Measurements from ENCODE around the gene PTPN1. TPM values are rescaled to one million over a fixed set of nuclear protein-coding genes. Genes with fewer than 3 reads are reported as not detected.
A peak's percentile ranks its signal among the peaks of the same experiment; 100 is the strongest.

The PTPN1 gene
- total and polyA plus RNA-seq, 10 of the 15 experiments (the other 5 are each of a cell fraction or from before 2014, with no cell fraction given) = 15.9 to 74.7 (median 43.9) TPM

DNA sequence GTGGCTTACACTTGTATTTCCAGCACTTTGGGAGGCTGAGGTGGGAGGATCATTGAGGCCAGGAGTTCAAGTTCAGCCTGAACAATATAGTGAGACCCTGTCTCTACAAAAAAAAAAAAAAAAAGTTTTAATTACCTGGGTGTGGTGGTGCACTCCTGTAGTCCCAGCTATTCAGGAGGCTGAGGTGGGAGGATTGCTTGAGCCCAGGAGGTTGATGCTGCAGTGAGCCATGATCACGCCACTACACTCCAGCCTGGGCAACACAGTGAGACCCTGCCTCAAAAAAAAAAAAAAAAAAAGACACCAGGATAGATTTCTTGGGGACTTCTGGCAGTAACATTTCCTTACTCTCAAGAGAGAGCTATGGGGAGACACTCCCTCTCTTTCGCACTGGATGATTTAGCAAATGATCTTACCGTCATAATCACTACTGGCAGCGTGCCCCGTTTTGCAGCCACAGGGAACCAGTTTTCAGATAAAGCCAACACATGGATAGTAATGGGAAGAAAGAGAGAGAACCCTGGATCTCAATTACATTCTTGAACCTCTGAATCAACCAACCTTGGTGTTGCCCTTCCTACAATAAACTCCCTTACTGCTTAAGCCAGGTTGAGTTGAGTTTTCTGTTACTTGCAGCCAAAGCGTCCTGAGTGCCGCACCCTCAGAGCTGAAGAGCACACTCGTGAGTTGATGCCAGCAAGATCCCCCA lies 18.1 kb upstream of the PTPN1 start:
- Histone ChIP-seq H3K4me2 (ENCODE audit: control insufficient read depth, insufficient read depth) (no peak overlapping the region), H3K9ac (ENCODE audit: control insufficient read depth, insufficient read depth, low read length) (no peak overlapping the region), H3K27me3 (replicated peaks in 1 of 2; ENCODE audit: control insufficient read depth in 2 of 2, insufficient read depth in 2 of 2, low read length in 1 of 2) (no peaks in the 10 kb centered on the region), H3K27ac (ENCODE audit: control insufficient read depth, insufficient read depth) (no peak overlapping the region), H3K9me3 (replicated peaks; ENCODE audit: control insufficient read depth, insufficient read depth, low read length) (no peaks in the 10 kb centered on the region), H3K79me2 (ENCODE audit: control insufficient read depth, insufficient read depth, low read length) (no peaks in the 10 kb centered on the region), H3K4me3 (no peak overlapping the region), H3K4me1 (ENCODE audit: control insufficient read depth, insufficient read depth, low read length) (peaks cover 36% of the 10 kb centered on the region), H2AFZ (ENCODE audit: control insufficient read depth, low read depth, low read length) (no peak overlapping the region), H3K36me3 (ENCODE audit: control insufficient read depth in 2 of 2, insufficient read depth in 2 of 2, low read length in 1 of 2) (no peaks in the 10 kb centered on the region), H4K20me1 (ENCODE audit: control insufficient read depth, insufficient read depth) (no peaks in the 10 kb centered on the region)
- intact Hi-C loops (cut with micrococcal nuclease; ENCODE audit: unreplicated experiment) = no loop called here
- no TSS peak for BruUV-seq (replicated peaks)
- DNase-seq (ENCODE audit: low read depth, low spot score) (no peak), ATAC-seq (no peak), FAIRE-seq (no peak)
- ChIA-PET RAD21 (ENCODE audit: unreplicated experiment) (interaction anchor here (0.6 to 1.4 kb wide), 4 partner anchors 8 to 303 kb away, joined by 3 to 5 read pairs (median 4); no protein-coding TSS in a partner anchor), CTCF (interaction anchor here (0.8 to 1.5 kb wide), 2 partner anchors 21 to 95 kb away, joined by 3 to 5 read pairs; no protein-coding TSS in a partner anchor), POLR2A (interaction anchor here (1.6 kb wide), 1 partner anchor 11 kb away, joined by 4 read pairs; no protein-coding TSS in a partner anchor), SMC1A (ENCODE audit: uncharacterized antibody, unreplicated experiment) (interaction anchor here (1.7 to 95.1 kb wide), 2 partner anchors 9 to 54 kb away, joined by 7 to 2799 read pairs; partner anchors contain the start of gene PTPN1)
- in situ Hi-C loops (cut with MboI) = no loop called here
- 89% methylated on average over 8 of the region's 8 CpGs for WGBS (ENCODE audit: insufficient coverage, insufficient replicate concordance, low lambda C conversion rate, missing lambda C conversion rate)
- TF ChIP-seq POU2F2 (IDR thresholded peaks at IDR 0.05; ENCODE audit: borderline replicate concordance, low read depth, low read length) = no peak

DNA sequence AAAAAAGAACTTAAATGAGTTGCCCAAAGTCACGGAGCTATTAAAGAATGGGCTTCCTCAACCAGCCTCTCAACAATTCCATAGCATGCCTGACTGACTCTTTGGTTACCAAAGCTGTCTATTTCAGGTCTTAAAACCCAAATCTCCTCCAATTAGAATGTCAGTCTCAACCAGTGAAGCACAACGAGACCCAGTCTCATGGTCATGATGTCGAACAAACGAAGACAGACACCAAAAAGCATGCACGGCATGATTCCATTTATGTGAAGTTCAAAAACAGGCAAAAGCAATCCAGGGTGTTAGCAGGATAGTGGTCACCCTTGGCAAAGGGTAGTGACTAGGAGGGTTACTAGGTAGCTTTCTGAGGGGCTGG lies 16.3 kb upstream of the PTPN1 start:
- H2AFZ ChIP-seq (ENCODE audit: control insufficient read depth, low read depth, low read length) = peak overlapping the region; percentile 15; the same call in 1 of the 2 replicates
- no TSS peak for BruUV-seq (replicated peaks)
- ChIA-PET RAD21 (ENCODE audit: unreplicated experiment) (interaction anchor here (0.7 to 1.3 kb wide), 3 partner anchors 9 to 16 kb away, joined by 3 to 4 read pairs (median 4); partner anchors contain the start of gene PTPN1), SMC1A (ENCODE audit: uncharacterized antibody, unreplicated experiment) (interaction anchor here (1.0 to 95.1 kb wide), 3 partner anchors 10 to 52 kb away, joined by 3 to 2799 read pairs (median 4); partner anchors contain the start of gene PTPN1), POLR2A (interaction anchor here (0.7 to 1.0 kb wide), 5 partner anchors 13 to 29 kb away, joined by 3 to 8 read pairs (median 3); no protein-coding TSS in a partner anchor), CTCF (interaction anchor here (0.7 to 1.0 kb wide), 3 partner anchors 10 to 96 kb away, joined by 3 to 5 read pairs (median 5); no protein-coding TSS in a partner anchor)
- ATAC-seq = no peak
- no peak for FAIRE-seq
- DNase-seq (ENCODE audit: low read depth, low spot score) = no peak
- H3K4me3 ChIP-seq = no peak overlapping the region
- 11% methylated on average over 5 of the region's 5 CpGs for WGBS (ENCODE audit: insufficient coverage, insufficient replicate concordance, low lambda C conversion rate, missing lambda C conversion rate)
- no peaks in the 10 kb centered on the region for H3K79me2 ChIP-seq (ENCODE audit: control insufficient read depth, insufficient read depth, low read length)
- no peak overlapping the region for H3K4me2 ChIP-seq (ENCODE audit: control insufficient read depth, insufficient read depth)
- H3K36me3 ChIP-seq (ENCODE audit: control insufficient read depth in 2 of 2, insufficient read depth in 2 of 2, low read length in 1 of 2) = no peaks in the 10 kb centered on the region
- H4K20me1 ChIP-seq (ENCODE audit: control insufficient read depth, insufficient read depth) = no peaks in the 10 kb centered on the region
- no peak overlapping the region for H3K27ac ChIP-seq (ENCODE audit: control insufficient read depth, insufficient read depth)
- H3K4me1 ChIP-seq (ENCODE audit: control insufficient read depth, insufficient read depth, low read length) = peaks cover 35% of the 10 kb centered on the region
- in situ Hi-C loops (cut with MboI) (no loop called here), intact Hi-C loops (cut with micrococcal nuclease; ENCODE audit: unreplicated experiment) (no loop called here)
- H3K9ac ChIP-seq (ENCODE audit: control insufficient read depth, insufficient read depth, low read length) = no peak overlapping the region
- no peaks in the 10 kb centered on the region; the same call in 2 of the 3 replicates for H3K9me3 ChIP-seq (replicated peaks; ENCODE audit: control insufficient read depth, insufficient read depth, low read length)
- H3K27me3 ChIP-seq (replicated peaks in 1 of 2; ENCODE audit: control insufficient read depth in 2 of 2, insufficient read depth in 2 of 2, low read length in 1 of 2) = no peaks in the 10 kb centered on the region
- TF ChIP-seq, protein P1, sequence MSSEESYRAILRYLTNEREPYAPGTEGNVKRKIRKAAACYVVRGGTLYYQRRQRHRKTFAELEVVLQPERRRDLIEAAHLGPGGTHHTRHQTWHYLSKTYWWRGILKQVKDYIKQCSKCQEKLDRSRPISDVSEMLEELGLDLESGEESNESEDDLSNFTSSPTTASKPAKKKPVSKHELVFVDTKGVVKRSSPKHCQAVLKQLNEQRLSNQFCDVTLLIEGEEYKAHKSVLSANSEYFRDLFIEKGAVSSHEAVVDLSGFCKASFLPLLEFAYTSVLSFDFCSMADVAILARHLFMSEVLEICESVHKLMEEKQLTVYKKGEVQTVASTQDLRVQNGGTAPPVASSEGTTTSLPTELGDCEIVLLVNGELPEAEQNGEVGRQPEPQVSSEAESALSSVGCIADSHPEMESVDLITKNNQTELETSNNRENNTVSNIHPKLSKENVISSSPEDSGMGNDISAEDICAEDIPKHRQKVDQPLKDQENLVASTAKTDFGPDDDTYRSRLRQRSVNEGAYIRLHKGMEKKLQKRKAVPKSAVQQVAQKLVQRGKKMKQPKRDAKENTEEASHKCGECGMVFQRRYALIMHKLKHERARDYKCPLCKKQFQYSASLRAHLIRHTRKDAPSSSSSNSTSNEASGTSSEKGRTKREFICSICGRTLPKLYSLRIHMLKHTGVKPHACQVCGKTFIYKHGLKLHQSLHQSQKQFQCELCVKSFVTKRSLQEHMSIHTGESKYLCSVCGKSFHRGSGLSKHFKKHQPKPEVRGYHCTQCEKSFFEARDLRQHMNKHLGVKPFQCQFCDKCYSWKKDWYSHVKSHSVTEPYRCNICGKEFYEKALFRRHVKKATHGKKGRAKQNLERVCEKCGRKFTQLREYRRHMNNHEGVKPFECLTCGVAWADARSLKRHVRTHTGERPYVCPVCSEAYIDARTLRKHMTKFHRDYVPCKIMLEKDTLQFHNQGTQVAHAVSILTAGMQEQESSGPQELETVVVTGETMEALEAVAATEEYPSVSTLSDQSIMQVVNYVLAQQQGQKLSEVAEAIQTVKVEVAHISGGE (CRISPR knock-in tag; IDR thresholded peaks at IDR 0.05) = no peak
- TF ChIP-seq CHD1 (IDR thresholded peaks at IDR 0.05; ENCODE audit: low read depth, low read length) (no peak), IKZF1 (conservative IDR thresholded peaks at IDR 0.05) (no peak), BMI1 (IDR thresholded peaks at IDR 0.05; ENCODE audit: borderline replicate concordance) (no peak), CHD2 (IDR thresholded peaks at IDR 0.05; ENCODE audit: borderline replicate concordance, low read depth, low read length) (no peak), E4F1 (IDR thresholded peaks at IDR 0.05; ENCODE audit: borderline replicate concordance, partially characterized antibody) (no peak), RUNX3 (IDR thresholded peaks at IDR 0.05; ENCODE audit: low read length) (peak; percentile 12; the same call in 1 of the 2 replicates)

All from GM12878 (cell line).